Keratinocyte (primary cell): ENCODE measurements around the gene CD274. TPM values are rescaled to one million over a fixed set of nuclear protein-coding genes. Genes with fewer than 3 reads are reported as not detected.
"Not testable (repeated sequence)": the region's sequence is repeated elsewhere in the genome, so short reads cannot be mapped to it uniquely, and the experiment has no call there.

ENCODE experiments used
- DNase-seq: peaks from one replicate; pipeline ENCODE4 v3.0.0-alpha.2; 2011; ENCODE audit warnings: low read depth, missing footprints, low spot score
- FAIRE-seq: peaks from 2 replicates; lab custom pipeline; 2011; peaks lifted over from hg19 to GRCh38; lab: Jason Lieb, UNC
- H2AFZ ChIP-seq: 2 replicates; pipeline ENCODE4 v1.6.0; 2012; ENCODE audit warnings: low read length, control low read depth, inconsistent platforms; ENCODE audit not compliant: control insufficient read depth
- H3K27ac ChIP-seq: 2 replicates; pipeline ENCODE4 v1.5.1; 2011; ENCODE audit warnings: low read length; ENCODE audit not compliant: control insufficient read depth, insufficient read depth
- H3K27me3 ChIP-seq: 3 replicates; pipeline ENCODE4 v1.6.0; 2011; ENCODE audit warnings: low read length; ENCODE audit not compliant: control insufficient read depth, insufficient read depth; ENCODE audit errors: extremely low read depth
- H3K36me3 ChIP-seq, 2 experiments: 2 replicates in 1 of 2; 3 replicates in 1 of 2; pipeline ENCODE4 v1.5.1; 2011; ENCODE audit warnings: low read length in 2 of 2, mild to moderate bottlenecking in 1 of 2; ENCODE audit not compliant: control insufficient read depth in 2 of 2, insufficient read depth in 2 of 2; ENCODE audit errors: extremely low read depth in 1 of 2
- H3K4me1 ChIP-seq: 3 replicates; pipeline ENCODE4 v1.5.1; 2011; ENCODE audit warnings: low read length; ENCODE audit not compliant: control insufficient read depth, insufficient read depth; ENCODE audit errors: extremely low read depth
- H3K4me2 ChIP-seq: 3 replicates; pipeline ENCODE4 v1.6.0; 2011; ENCODE audit warnings: low read depth, low read length; ENCODE audit not compliant: control insufficient read depth, insufficient read depth; ENCODE audit errors: extremely low read depth
- H3K4me3 ChIP-seq, 3 experiments: fragments of 200-600 bp in 1 of 3; sonication (generic) in 1 of 3; 2 replicates in 2 of 3; 3 replicates in 1 of 3; pipeline ENCODE4 v1.5.1; 2011 to 2016; ENCODE audit warnings: low read length in 3 of 3, mild to moderate bottlenecking in 3 of 3, control low read depth in 2 of 3, inconsistent platforms in 1 of 3, low read depth in 1 of 3, mixed read lengths in 1 of 3, mixed run types in 1 of 3, moderate library complexity in 1 of 3; ENCODE audit not compliant: control insufficient read depth in 2 of 3, insufficient read depth in 2 of 3; ENCODE audit errors: extremely low read depth in 1 of 3
- H3K79me2 ChIP-seq: 2 replicates; pipeline ENCODE4 v1.6.0; 2012; ENCODE audit warnings: low read length; ENCODE audit not compliant: control insufficient read depth, insufficient read depth
- H3K9ac ChIP-seq: 3 replicates; pipeline ENCODE4 v1.6.0; 2011; ENCODE audit warnings: low read length; ENCODE audit not compliant: control insufficient read depth, insufficient read depth; ENCODE audit errors: extremely low read depth
- H3K9me1 ChIP-seq: 3 replicates; pipeline ENCODE4 v1.6.0; 2011; ENCODE audit warnings: low read length; ENCODE audit not compliant: control insufficient read depth, insufficient read depth; ENCODE audit errors: extremely low read depth
- H3K9me3 ChIP-seq: 2 replicates; pipeline ENCODE4 v1.5.1; 2012; ENCODE audit warnings: low read depth, low read length; ENCODE audit not compliant: control insufficient read depth
- H4K20me1 ChIP-seq: 3 replicates; pipeline ENCODE4 v1.6.0; 2011; ENCODE audit warnings: low read length; ENCODE audit not compliant: control insufficient read depth, insufficient read depth; ENCODE audit errors: extremely low read depth
- CTCF ChIP-seq, 3 experiments: IDR thresholded peaks in 1 of 3; conservative IDR thresholded peaks in 1 of 3; optimal IDR thresholded peaks in 1 of 3; 2 replicates in 2 of 3; 3 replicates in 1 of 3; pipeline versions ENCODE3 to v1.5.1; 2011; ENCODE audit warnings: low read length in 3 of 3, mild to moderate bottlenecking in 3 of 3, moderate library complexity in 2 of 3, control low read depth in 1 of 3, inconsistent platforms in 1 of 3; ENCODE audit not compliant: insufficient read depth in 2 of 3; ENCODE audit errors: extremely low read depth in 1 of 3
- EZH2 ChIP-seq: IDR thresholded peaks from one replicate; pipeline ENCODE4 v1.6.1; 2012; ENCODE audit warnings: inconsistent platforms, mild to moderate bottlenecking, low read length, moderate library complexity
- dilution Hi-C: fragments of 300-500 bp; cut with MboI; formaldehyde crosslinking; loops from one replicate; pipeline ENCODE4 v1.7.0; 2020; ENCODE audit warnings: low sequenced_read_pairs; ENCODE audit not compliant: extremely low pct_ligation_motif_present
- polyA plus RNA-seq, 5 experiments: library from polyadenylated mRNA; depleted of rRNA in 3 of 5; stranded (reverse) in 3 of 5; stranded (forward) in 1 of 5; unstranded in 1 of 5; fragments of >200 nt; gene quantifications; 1 replicate in 1 of 5; 2 replicates in 3 of 5; 3 replicates in 1 of 5; pipeline versions ENCODE4 v1.2.1 to v1.2.3, GENCODE V29; 2011 to 2012; ENCODE audit warnings: missing spikeins in 2 of 5, low read depth in 1 of 5, low replicate concordance in 1 of 5

The CD274 gene
- polyA plus RNA-seq, 1 donor (not counting 4 experiments of a cell fraction or from before 2014, with no cell fraction given), result 36.3 TPM

DNA sequence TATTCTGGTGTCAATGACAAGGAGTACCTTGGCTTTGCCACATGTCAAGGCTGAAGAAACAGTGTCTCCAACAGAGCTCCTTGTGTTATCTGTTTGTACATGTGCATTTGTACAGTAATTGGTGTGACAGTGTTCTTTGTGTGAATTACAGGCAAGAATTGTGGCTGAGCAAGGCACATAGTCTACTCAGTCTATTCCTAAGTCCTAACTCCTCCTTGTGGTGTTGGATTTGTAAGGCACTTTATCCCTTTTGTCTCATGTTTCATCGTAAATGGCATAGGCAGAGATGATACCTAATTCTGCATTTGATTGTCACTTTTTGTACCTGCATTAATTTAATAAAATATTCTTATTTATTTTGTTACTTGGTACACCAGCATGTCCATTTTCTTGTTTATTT, 19.8 kb downstream of the CD274 start:
- Histone ChIP-seq H4K20me1 (no peaks in the 10 kb centered on the region), H3K4me1 (peaks cover 8% of the 10 kb centered on the region), H3K4me3 (no peak overlapping the region), H2AFZ (no peak overlapping the region), H3K27me3 (no peaks in the 10 kb centered on the region), H3K79me2 (no peaks in the 10 kb centered on the region), H3K4me2 (no peak overlapping the region), H3K9me1 (no peaks in the 10 kb centered on the region), H3K9me3 (no peaks in the 10 kb centered on the region), H3K36me3 (peaks cover 3 to 19% of the 10 kb centered on the region in 2 experiments), H3K27ac (no peak overlapping the region), H3K9ac (no peak overlapping the region)
- dilution Hi-C loops, result no loop called here
- FAIRE-seq (peak; percentile 46), DNase-seq (no peak)
- TF ChIP-seq EZH2 (no peak), CTCF (optimal IDR thresholded peaks at IDR 0.05 in 1 of 3, IDR thresholded peaks at IDR 0.05 in 1 of 3, conservative IDR thresholded peaks at IDR 0.05 in 1 of 3; ENCODE audit: extremely low read depth in 1 of 3, insufficient read depth in 2 of 3, low read length in 3 of 3) (no peak)

GRCh38 chr9:5470816-5471215, 20.5 kb downstream of the CD274 start:
- no peaks in the 10 kb centered on the region for H3K79me2 ChIP-seq
- H3K27me3 ChIP-seq, result no peaks in the 10 kb centered on the region
- H3K36me3 ChIP-seq, result peaks cover 3 to 15% of the 10 kb centered on the region in 2 experiments
- no peak overlapping the region for H3K4me3 ChIP-seq
- no peak overlapping the region for H3K9ac ChIP-seq
- no peak overlapping the region for H3K4me2 ChIP-seq
- FAIRE-seq, result no peak
- no peaks in the 10 kb centered on the region for H3K9me3 ChIP-seq
- no peak overlapping the region for H3K27ac ChIP-seq
- no peaks in the 10 kb centered on the region for H3K9me1 ChIP-seq
- no peak for DNase-seq
- no peak for TF ChIP-seq CTCF (optimal IDR thresholded peaks at IDR 0.05 in 1 of 3, IDR thresholded peaks at IDR 0.05 in 1 of 3, conservative IDR thresholded peaks at IDR 0.05 in 1 of 3; ENCODE audit: extremely low read depth in 1 of 3, insufficient read depth in 2 of 3, low read length in 3 of 3)
- no peak overlapping the region for H2AFZ ChIP-seq
- dilution Hi-C loops, result no loop called here
- peaks cover 8% of the 10 kb centered on the region for H3K4me1 ChIP-seq
- no peaks in the 10 kb centered on the region for H4K20me1 ChIP-seq

GRCh38 chr9:5475611-5476010, 25.3 kb downstream of the CD274 start:
- H3K9ac ChIP-seq, result not testable (repeated sequence)

More at GRCh38 chr9:5475611-5476010, 25.3 kb downstream of the CD274 start:
- H3K4me1 ChIP-seq, FAIRE-seq, H3K9me1 ChIP-seq, H3K36me3 ChIP-seq, H3K79me2 ChIP-seq, H3K9me3 ChIP-seq, dilution Hi-C loops, H4K20me1 ChIP-seq, H3K4me2 ChIP-seq, DNase-seq, H3K4me3 ChIP-seq, H2AFZ ChIP-seq, H3K27me3 ChIP-seq, H3K27ac ChIP-seq: not testable (repeated sequence)
